SK-N-SH treated with all-trans-retinoic acid at 6 μM for 48 hours (cell line): ENCODE measurements around the gene LYL1.

Source experiments
- ARNTL ChIP-seq: fragments of 450-650 bp; formaldehyde crosslinking; IDR thresholded peaks from 2 replicates; pipeline ENCODE4 v1.5.0; 2020; ENCODE audit warnings: low read depth, mild to moderate bottlenecking, moderate library complexity, borderline replicate concordance
- CREB5 ChIP-seq: fragments of 250-450 bp; sonication (Bioruptor Pico); IDR thresholded peaks from 2 replicates; pipeline ENCODE4 v1.5.1; 2020; ENCODE audit warnings: low read depth, mild to moderate bottlenecking, moderate library complexity
- CSDC2 ChIP-seq: fragments of 250-450 bp; sonication (Bioruptor Pico); IDR thresholded peaks from 2 replicates; pipeline ENCODE4 v1.5.0; 2020; ENCODE audit warnings: mild to moderate bottlenecking, moderate library complexity
- PATZ1 ChIP-seq: fragments of 250-450 bp; sonication (Bioruptor Pico); IDR thresholded peaks from 2 replicates; pipeline ENCODE4 v1.8.0; 2020; ENCODE audit warnings: mild to moderate bottlenecking, moderate library complexity, borderline replicate concordance
- POU6F1 ChIP-seq: fragments of 250-450 bp; sonication (Bioruptor Pico); IDR thresholded peaks from 2 replicates; pipeline ENCODE4 v1.8.0; 2021; ENCODE audit warnings: low read depth, mild to moderate bottlenecking, moderate library complexity, borderline replicate concordance
- PPARA ChIP-seq: fragments of 250-450 bp; sonication (Bioruptor Pico); IDR thresholded peaks from 2 replicates; pipeline ENCODE4 v1.5.0; 2020; ENCODE audit warnings: mild to moderate bottlenecking, borderline replicate concordance
- RARB ChIP-seq: fragments of 250-450 bp; sonication (Bioruptor Pico); IDR thresholded peaks from 2 replicates; pipeline ENCODE4 v1.8.0; 2021; ENCODE audit warnings: mild to moderate bottlenecking, moderate library complexity
- SNAI2 ChIP-seq: fragments of 250-450 bp; sonication (Bioruptor Pico); IDR thresholded peaks from 2 replicates; pipeline ENCODE4 v1.5.0; 2020; ENCODE audit warnings: mild to moderate bottlenecking, moderate library complexity
- ZFP3 ChIP-seq: fragments of 250-450 bp; sonication (Bioruptor Pico); IDR thresholded peaks from 2 replicates; pipeline ENCODE4 v1.5.0; 2020; ENCODE audit warnings: mild to moderate bottlenecking, moderate library complexity
- ZFP30 ChIP-seq: fragments of 450-650 bp; formaldehyde crosslinking; IDR thresholded peaks from 2 replicates; pipeline ENCODE4 v1.5.0; 2022; ENCODE audit warnings: mild to moderate bottlenecking, moderate library complexity
- ZNF8 ChIP-seq: fragments of 450-650 bp; formaldehyde crosslinking; IDR thresholded peaks from 2 replicates; pipeline ENCODE4 v1.5.0; 2020; ENCODE audit warnings: mild to moderate bottlenecking, moderate library complexity

GRCh38 chr19:13102416-13102665 lies 317 bp downstream of the LYL1 start:
- TF ChIP-seq RARB (CRISPR knock-in tag) (no peak), SNAI2 (no peak), CSDC2 (CRISPR knock-in tag) (no peak), ZFP30 (no peak), POU6F1 (no peak), CREB5 (CRISPR knock-in tag) (no peak), PATZ1 (CRISPR knock-in tag) (no peak), ARNTL (CRISPR knock-in tag) (no peak), ZNF8 (CRISPR knock-in tag) (no peak), ZFP3 (CRISPR knock-in tag) (no peak), PPARA (CRISPR knock-in tag) (no peak)
